ENCODE measurements around the gene GRID1. TPM values are rescaled to one million over a fixed set of nuclear protein-coding genes. Genes with fewer than 3 reads are reported as not detected.

Gene GRID1
- polyA plus RNA-seq, 1 of the 3 experiments (the other 2 are of a cell fraction): 0.13 TPM

GRCh38 chr10:86043236-86043635, 323.4 kb downstream of the GRID1 start:
- Histone ChIP-seq H3K4me3 (ENCODE audit: low read depth in 2 of 2, low read length in 1 of 2) (no peak overlapping the region), H3K9ac (no peak overlapping the region), H3K36me3 (replicated peaks in 1 of 2; ENCODE audit: control insufficient read depth in 1 of 2, insufficient read depth in 2 of 2, low read length in 1 of 2) (no peaks in the 10 kb centered on the region), H2AFZ (ENCODE audit: low read depth) (no peak overlapping the region), H3F3A (replicated peaks; ENCODE audit: insufficient read depth) (no peaks in the 10 kb centered on the region), H3K79me2 (ENCODE audit: insufficient read depth) (no peaks in the 10 kb centered on the region), H3K4me2 (no peak overlapping the region), H3K4me1 (ENCODE audit: control insufficient read depth in 1 of 2, insufficient read depth in 2 of 2, low read depth in 1 of 2, low read length in 1 of 2) (no peaks in the 10 kb centered on the region; a peak in 1 of 4 replicates), H3K27me3 (ENCODE audit: insufficient read depth) (no peaks in the 10 kb centered on the region), H3K9me3 (no peaks in the 10 kb centered on the region), H3K27ac (ENCODE audit: low read depth in 2 of 2, low read length in 1 of 2) (no peak overlapping the region), H3K9me2 (no peaks in the 10 kb centered on the region), H4K20me1 (ENCODE audit: insufficient read depth) (no peaks in the 10 kb centered on the region)
- ChIA-PET CTCF (no interaction called here), POLR2A (no interaction called here)
- WGBS (ENCODE audit: low lambda C conversion rate): 27% methylated on average over 3 of the region's 3 CpGs
- TF ChIP-seq MAX (IDR thresholded peaks at IDR 0.05; ENCODE audit: low read depth) (no peak), GABPA (IDR thresholded peaks at IDR 0.05; ENCODE audit: low read depth) (no peak), YY1 (IDR thresholded peaks at IDR 0.05; ENCODE audit: low read depth) (no peak), ZBTB33 (IDR thresholded peaks at IDR 0.05; ENCODE audit: borderline replicate concordance, low read depth) (no peak), RAD21 (IDR thresholded peaks at IDR 0.05; ENCODE audit: low read length) (no peak), ELF1 (IDR thresholded peaks at IDR 0.05) (no peak), TEAD4 (IDR thresholded peaks at IDR 0.05; ENCODE audit: borderline replicate concordance, insufficient read depth) (no peak), GATA2 (CRISPR knock-in tag; IDR thresholded peaks at IDR 0.05) (no peak), NRF1 (IDR thresholded peaks at IDR 0.05; ENCODE audit: low read depth, low read length) (no peak), TAF1 (IDR thresholded peaks at IDR 0.05; ENCODE audit: borderline replicate concordance, low read depth, low read length) (no peak), IRF3 (IDR thresholded peaks at IDR 0.05; ENCODE audit: low read depth, low read length) (no peak), TCF12 (IDR thresholded peaks at IDR 0.05) (no peak), EP300 (IDR thresholded peaks at IDR 0.05; ENCODE audit: borderline replicate concordance in 1 of 2, low read depth in 1 of 2, low read length in 1 of 2) (no peak), FOXM1 (IDR thresholded peaks at IDR 0.05; ENCODE audit: low read depth) (no peak)
- TF ChIP-seq, protein P1, sequence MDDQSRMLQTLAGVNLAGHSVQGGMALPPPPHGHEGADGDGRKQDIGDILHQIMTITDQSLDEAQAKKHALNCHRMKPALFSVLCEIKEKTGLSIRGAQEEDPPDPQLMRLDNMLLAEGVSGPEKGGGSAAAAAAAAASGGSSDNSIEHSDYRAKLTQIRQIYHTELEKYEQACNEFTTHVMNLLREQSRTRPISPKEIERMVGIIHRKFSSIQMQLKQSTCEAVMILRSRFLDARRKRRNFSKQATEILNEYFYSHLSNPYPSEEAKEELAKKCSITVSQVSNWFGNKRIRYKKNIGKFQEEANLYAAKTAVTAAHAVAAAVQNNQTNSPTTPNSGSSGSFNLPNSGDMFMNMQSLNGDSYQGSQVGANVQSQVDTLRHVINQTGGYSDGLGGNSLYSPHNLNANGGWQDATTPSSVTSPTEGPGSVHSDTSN (IDR thresholded peaks at IDR 0.05): no peak
- TF ChIP-seq, protein P2, sequence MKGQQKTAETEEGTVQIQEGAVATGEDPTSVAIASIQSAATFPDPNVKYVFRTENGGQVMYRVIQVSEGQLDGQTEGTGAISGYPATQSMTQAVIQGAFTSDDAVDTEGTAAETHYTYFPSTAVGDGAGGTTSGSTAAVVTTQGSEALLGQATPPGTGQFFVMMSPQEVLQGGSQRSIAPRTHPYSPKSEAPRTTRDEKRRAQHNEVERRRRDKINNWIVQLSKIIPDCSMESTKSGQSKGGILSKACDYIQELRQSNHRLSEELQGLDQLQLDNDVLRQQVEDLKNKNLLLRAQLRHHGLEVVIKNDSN (IDR thresholded peaks at IDR 0.05; ENCODE audit: borderline replicate concordance, low read depth): no peak
- TF ChIP-seq, protein P3, sequence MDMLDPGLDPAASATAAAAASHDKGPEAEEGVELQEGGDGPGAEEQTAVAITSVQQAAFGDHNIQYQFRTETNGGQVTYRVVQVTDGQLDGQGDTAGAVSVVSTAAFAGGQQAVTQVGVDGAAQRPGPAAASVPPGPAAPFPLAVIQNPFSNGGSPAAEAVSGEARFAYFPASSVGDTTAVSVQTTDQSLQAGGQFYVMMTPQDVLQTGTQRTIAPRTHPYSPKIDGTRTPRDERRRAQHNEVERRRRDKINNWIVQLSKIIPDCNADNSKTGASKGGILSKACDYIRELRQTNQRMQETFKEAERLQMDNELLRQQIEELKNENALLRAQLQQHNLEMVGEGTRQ (IDR thresholded peaks at IDR 0.05; ENCODE audit: borderline replicate concordance, low read depth, low read length): no peak
- no peak for DNase-seq
